AG10803 (cell line): Measurements from ENCODE around the gene ARHGAP10.
A peak's percentile ranks its signal among the peaks of the same experiment; 100 is the strongest.

Source experiments
- DNase-seq: peaks from one replicate; pipeline ENCODE4 v3.0.0; 2010; ENCODE audit warnings: low read depth
- H3K4me3 ChIP-seq: 2 replicates; pipeline ENCODE4 v1.5.1; 2011; ENCODE audit warnings: mild to moderate bottlenecking, low read length, control low read depth
- CTCF ChIP-seq: conservative IDR thresholded peaks from 2 replicates; pipeline ENCODE4 v1.5.1; 2011; ENCODE audit warnings: mild to moderate bottlenecking, low read length, control low read depth, inconsistent platforms

Gene ARHGAP10

GRCh38 chr4:148073349-148073748 lies 341.5 kb downstream of the ARHGAP10 start:
- DNase-seq = no peak
- H3K4me3 ChIP-seq = no peak overlapping the region
- TF ChIP-seq CTCF = no peak

GRCh38 chr4:148074462-148074861 lies 342.6 kb downstream of the ARHGAP10 start:
- no peak overlapping the region for H3K4me3 ChIP-seq
- DNase-seq = no peak
- TF ChIP-seq CTCF = no peak

- no peak overlapping the region for H3K4me3 ChIP-seq
- DNase-seq = no peak
- no peak for TF ChIP-seq CTCF
Measured at GRCh38 chr4:148075438-148075837, 343.6 kb downstream of the ARHGAP10 start.

DNA sequence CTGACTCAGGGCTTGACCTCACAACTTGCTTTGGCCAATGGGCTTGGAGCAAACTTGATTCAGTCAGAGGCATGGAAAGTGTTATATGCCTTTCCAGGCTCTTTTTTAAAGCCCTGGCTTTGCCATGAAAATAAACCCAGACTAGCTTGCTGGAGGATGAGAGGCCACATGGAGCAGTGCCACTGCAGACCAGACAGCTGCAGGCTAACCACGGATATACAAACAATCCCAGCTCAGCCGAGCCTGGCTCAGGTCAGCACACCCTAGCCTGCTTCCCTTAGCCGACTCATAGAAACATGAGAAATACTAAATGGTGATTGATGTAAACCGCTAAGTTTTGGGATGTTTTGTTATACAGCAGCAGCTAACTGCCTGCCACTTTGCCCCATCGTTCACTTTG lies 345.1 kb downstream of the ARHGAP10 start:
- TF ChIP-seq CTCF = no peak
- no peak overlapping the region for H3K4me3 ChIP-seq
- peak; percentile 20 for DNase-seq

GRCh38 chr4:148077581-148077980 lies 345.7 kb downstream of the ARHGAP10 start:
- DNase-seq = peak; percentile 18
- H3K4me3 ChIP-seq = no peak overlapping the region
- TF ChIP-seq CTCF = no peak

DNA sequence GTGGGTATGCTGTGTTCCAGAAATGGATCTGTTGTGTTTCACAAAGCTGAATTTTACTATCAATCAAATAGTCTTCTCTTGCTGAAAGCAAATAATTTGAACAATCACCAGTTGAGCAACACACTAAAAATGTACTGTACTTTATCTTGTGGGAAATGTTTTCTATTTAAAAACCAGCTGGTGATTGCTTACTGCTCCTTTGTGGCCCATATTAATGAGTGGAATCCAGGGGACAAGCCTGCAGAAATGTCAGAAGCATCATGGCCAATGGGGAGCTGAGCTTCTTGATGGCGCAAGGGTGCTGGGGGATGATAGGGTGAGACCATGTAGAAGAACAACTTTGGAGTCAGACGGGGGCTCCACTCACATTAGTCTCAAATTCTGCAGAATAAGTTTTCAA lies 346.2 kb downstream of the ARHGAP10 start:
- peak; percentile 48 for DNase-seq
- H3K4me3 ChIP-seq = no peak overlapping the region
- no peak for TF ChIP-seq CTCF

GRCh38 chr4:148079961-148080360 lies 348.1 kb downstream of the ARHGAP10 start:
- DNase-seq = no peak
- H3K4me3 ChIP-seq = no peak overlapping the region
- no peak for TF ChIP-seq CTCF
